Measurements from ENCODE around the gene B3GALNT1.

B3GALNT1 gene, protein sequence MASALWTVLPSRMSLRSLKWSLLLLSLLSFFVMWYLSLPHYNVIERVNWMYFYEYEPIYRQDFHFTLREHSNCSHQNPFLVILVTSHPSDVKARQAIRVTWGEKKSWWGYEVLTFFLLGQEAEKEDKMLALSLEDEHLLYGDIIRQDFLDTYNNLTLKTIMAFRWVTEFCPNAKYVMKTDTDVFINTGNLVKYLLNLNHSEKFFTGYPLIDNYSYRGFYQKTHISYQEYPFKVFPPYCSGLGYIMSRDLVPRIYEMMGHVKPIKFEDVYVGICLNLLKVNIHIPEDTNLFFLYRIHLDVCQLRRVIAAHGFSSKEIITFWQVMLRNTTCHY

DNA sequence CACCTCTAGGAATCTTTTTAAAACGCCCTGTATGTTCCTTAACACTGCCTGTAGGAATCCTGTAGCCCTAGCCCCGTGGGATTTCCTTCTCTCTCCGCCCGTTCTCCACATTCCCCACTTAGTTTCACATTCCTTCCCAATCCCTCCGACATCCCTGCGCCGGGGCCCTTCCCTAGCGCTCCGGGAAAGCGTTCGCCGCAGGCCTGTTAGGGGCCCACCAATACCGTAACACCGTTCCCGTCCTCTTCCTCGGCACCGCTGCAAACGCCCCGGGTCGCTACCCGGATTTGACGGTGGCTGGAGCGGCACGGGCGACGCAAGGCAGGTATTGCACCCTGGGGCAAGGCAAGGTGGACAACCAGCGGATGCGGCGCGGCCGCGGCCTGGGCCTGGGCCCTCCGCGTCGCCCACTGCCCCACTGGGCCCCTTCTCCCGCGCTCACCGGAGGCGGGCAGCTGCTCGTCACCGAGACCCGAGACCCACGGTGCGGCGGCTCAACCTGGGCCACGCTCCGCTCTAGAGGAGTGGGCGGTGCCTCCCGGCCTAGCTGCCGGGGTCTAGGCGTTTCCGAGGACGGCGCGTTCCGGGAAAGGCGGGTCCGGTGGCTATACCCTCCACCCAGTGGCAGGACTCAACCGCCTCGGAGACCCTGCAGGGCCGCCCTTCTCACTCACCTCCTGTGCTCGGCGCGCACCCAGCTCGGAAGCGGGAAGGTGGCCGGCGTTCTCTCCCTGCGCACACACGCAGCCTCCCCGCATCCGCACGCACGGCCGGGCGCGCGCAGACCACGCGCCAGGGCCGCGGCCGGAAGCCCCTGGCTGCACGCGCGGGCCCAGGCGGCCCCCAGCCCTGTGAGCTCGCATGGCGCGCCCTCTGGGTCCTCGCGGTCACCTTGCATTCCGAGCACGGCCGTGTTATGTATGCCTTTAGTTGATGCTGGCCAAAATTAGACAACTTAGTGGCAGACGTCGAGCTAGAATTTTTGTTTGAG, at the start of gene B3GALNT1:
Gene B3GALNT1 (minus strand): TSS at position 789 of the 991 bp plus-strand sequence. CDS start 18,595 bp downstream, outside the sequence.
- no peak for FAIRE-seq
- no peak for DNase-seq (ENCODE audit: low spot score)

DNA sequence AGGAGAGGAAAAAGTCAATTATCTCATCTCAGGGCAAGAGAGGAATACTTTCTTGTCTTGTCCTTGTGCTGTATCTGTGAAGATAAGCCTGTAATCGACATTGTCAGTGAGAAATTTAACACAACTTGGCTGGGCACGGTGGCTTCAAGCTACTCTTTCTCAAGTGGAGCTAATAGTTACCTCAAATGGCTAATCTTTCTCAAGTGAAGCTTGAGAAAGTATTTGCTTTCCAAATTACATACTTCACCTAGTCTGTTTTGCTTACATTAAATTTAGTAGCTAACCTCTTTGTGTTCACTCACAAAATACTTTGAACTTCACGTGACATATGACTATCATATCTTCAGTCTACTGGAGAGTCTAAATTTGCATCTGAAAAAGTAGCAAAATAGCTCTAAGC, 48.3 kb upstream of the B3GALNT1 start:
- DNase-seq (ENCODE audit: low spot score) (no peak), FAIRE-seq (no peak)

DNA sequence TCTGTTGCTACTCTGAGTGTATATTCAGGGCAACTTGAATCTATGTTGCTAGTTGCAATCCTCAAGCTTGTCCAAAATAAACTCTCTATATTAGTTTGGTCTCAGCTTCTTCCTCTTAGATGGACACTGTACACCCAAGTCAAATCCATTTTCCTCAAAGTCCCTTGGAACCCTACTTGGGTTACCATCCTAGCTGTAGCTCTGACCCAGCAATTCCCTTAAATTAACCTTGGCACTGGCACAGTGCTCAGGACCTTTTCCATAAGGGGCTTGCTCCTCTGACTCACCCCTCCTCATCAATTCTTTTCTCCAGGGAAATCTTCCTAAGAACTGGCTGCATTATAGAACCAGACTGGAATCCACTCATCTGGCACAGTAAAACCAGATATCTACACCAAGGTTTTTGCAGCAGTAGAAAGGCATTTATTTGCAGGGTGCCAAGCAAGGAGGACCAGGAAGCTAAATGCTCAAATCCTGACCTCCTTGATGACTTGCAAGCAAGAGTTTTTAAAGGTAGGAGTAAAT, 44.9 kb upstream of the B3GALNT1 start:
- DNase-seq (ENCODE audit: low spot score) = no peak

DNA sequence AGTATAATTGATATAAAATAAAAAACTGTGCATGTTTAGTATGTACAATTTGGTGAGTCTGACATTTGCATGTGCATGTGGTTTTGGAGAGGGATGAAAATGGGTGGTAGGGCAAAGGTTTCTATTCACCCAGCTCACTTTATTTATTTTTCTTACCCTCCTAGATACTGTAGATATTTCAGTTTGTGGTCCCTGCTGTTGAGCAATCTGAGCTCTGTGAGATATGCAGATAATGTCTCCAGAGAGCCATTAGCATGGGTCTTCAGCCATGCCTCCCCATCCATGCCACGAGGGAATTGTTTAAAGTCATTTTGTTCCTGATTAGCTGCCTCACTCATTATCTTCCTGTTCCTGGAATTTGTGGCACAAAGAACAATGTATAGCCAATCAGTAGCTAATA, 44.4 kb upstream of the B3GALNT1 start:
- DNase-seq (ENCODE audit: low spot score) (no peak), FAIRE-seq (no peak)

More for the DNA sequence above, 44.9 kb upstream of the B3GALNT1 start:
- no peak for FAIRE-seq

DNA sequence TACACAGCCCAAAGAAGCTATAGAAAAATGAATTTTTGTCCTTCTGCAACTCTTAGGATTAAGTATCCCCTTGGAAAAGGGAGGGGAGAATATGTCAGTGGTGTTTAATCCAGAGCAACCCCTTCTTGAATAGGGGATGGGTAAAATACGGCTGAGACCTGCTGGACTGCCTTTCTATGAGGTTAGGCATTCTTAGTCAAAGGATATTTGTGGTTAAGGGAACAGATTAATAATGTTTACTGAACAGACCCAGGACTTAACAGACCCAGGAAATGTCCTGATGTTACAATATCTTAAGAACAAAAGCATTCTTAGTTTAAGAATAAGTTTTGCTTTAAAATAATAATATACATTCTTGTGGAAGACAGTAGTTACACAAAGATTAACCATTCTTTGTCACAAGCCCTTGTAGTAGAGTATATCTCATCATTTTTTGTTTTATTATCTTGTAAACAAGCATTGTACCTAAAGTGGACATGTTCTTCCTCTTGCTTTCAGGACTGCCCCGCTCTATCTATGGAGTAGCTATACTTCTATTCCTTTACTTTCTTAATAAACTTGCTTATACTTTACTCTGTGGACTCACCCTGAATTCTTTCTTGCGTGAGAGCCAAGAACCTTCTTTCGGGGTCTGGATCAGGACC, 43.8 kb upstream of the B3GALNT1 start:
- no peak for FAIRE-seq
- DNase-seq (ENCODE audit: low spot score) = no peak

DNA sequence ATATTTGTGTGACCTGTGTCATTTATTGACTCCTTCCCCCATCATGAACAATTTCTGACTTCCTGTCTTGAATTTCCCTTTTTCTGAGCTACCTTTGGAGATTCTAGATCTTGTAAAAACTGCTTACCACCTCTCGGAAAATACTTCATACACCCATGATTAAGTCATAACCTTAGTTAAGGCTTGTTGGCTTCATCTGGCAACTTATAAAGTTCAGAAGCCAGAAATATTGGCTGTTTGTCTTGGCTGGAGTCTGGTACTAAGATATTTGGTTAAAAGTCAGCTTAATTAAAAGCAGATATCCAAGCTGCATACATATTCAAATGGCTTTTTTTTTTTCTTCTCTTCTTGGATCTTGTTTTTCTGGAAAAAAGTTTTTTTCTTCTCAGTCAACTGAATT, 37.3 kb upstream of the B3GALNT1 start:
- DNase-seq (ENCODE audit: low spot score) = no peak
- FAIRE-seq = no peak

DNA sequence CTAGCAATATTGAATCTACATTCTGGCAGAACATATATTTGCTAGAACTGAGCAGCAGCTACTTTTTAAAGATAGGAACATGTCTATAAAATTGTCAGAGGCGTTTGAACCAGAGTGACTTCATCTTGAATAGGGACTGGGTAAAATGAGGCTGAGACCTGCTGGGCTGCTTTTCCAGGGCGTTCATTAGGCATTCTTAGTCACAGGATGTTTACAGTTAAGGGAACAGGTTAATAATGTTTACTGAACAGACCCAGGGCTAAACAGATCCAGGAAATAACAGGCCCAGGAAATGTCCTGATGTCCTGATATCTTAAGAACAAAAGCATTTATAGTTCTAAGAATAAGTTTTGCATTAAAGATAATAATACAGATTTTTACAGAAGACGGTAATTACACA, 34.5 kb upstream of the B3GALNT1 start:
- DNase-seq (ENCODE audit: low spot score) (no peak), FAIRE-seq (no peak)

DNA sequence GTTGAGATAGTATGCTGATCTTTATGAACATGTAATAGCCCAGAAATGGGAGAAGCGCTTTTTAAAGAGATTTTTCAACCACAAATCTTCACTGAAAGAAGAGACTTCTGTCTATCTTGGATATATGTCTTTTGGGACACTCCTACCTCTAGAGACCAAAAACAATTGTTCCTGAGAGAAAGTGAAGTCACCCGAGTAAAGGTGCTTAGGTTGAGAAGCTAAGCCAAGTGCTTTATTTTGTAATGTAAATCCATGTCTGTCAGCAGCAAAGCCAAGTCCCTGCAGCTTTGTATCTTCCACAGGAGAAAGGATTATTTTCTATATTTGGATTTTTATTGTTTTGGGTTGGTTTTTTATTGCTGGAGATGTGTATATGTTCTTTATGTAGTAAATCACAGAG, 32.1 kb upstream of the B3GALNT1 start:
- DNase-seq (ENCODE audit: low spot score) (no peak), FAIRE-seq (no peak)

DNA sequence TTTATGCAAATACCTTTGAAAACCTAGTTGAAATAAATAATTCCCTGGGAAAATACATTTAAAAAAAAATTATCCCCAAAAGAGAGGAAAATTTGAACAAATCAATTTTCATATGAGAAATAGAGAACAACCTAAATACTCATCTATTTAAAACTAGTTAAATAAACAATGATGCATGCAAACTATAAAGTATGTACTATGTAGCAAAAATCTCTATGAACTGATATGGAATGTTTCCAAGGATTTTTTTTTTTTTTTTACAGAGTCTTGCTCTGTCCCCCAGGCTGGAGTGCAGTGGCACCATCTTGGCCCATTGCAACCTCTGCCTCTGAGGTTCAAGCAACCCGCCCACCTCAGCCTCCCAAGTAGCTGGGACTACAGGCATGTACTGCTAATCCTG, 27.2 kb upstream of the B3GALNT1 start:
- FAIRE-seq (no peak), DNase-seq (ENCODE audit: low spot score) (no peak)

DNA sequence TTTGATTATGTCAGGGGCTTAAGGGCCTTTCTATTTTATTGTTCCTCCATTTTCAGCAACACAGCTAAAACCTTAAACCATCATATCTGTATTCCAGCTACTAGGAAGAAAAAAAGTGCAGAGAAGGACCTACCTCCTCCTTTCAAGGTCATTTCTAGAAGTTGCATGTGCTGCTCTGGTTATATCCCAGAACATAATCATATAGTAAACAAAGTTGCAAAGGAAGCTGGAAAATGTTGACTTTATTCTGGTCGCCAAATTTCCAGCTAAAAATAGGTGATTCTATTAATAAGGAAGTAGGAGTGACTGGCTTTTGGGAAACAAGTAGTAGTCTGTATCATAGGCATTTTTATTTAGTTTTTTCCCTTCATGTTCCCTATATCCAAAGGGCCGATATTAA, 21.3 kb upstream of the B3GALNT1 start:
- DNase-seq (ENCODE audit: low spot score) (no peak), FAIRE-seq (no peak)

DNA sequence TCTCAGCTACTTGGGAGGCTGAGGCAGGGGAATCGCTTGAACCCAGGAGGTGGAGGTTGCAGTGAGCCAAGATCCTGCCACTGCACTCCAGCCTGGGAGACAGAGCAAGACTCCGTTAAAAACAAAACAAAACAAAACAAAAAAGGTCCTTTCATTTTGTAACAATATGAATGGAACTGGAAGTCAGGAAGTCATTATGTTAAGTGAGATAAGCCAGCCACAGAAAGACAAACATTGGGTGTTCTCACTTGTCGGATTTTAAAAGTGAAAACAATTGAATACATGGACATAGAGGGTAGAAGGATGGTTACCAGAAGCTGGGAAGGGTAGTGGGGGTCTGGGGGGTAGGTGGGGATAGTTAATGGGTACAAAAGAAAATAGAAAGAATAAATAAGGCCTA, 12.5 kb upstream of the B3GALNT1 start:
- no peak for FAIRE-seq
- no peak for DNase-seq (ENCODE audit: low spot score)

DNA sequence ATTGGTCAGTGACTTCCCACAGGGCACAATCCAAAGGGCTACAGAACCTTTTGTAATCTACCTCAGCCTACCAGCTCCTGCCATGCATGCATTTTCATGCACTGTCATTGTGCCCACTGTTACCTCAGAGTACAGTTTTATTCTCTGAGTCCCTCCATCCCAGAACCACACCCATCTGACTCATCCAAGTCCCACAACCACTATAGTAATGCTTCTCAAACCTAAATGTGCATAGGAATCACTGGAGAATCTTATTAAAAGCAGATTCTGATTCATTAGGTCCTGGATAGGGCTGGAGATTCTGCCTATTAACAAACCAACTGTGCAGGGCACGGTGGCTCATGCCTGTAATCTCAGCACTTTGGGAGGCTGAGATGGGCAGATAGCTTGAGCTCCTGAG, 3.7 kb upstream of the B3GALNT1 start:
- DNase-seq (ENCODE audit: low spot score) = peak; percentile 31

DNA sequence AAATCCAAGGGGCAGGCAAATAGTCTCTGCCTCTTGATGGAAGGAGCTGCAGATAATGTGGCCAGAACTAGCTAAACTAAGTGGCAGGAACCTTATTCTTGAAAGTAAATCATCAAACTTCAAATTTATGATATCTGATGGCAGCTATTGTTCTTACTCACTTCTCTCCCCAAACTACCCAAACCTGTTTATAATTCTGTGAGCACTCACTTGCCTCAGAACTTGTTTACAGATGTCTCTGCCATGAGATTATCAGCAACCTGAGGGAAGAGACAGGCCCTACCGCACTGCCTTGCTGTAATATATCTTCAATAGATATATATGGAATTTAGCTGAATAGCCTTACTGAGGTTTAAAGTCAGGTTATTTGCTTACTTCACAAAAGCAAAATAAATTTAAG, 2.2 kb upstream of the B3GALNT1 start:
- no peak for DNase-seq (ENCODE audit: low spot score)
- no peak for FAIRE-seq

More for the DNA sequence above, 3.7 kb upstream of the B3GALNT1 start:
- no peak for FAIRE-seq

DNA sequence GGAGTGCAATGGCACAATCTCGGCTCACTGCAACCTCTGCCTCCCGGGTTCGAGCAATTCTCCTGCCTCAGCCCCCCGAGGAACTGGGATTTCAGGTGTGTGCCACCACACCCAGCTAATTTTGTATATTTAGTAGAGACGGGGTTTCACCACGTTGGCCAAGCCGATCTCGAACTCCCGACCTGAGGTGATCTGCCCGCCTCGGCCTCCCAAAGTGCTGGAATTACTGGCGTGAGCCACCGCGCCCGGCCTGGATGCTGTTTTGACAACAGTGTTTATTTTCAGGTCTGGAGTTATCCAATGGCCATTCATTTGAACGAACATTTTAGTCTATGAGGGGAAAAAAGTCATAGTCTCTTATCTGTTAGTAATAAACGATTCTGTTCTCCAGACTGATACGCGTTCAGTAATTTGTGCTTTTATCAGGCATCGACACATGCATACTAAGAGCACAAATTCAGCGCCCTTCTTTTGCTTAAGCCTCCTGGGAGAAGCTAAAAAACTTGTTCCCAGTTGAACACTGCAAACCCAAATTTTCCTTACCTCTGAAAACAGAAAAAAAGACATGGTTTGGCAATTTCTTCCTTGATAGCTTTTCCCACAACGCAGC, 1.3 kb downstream of the B3GALNT1 start:
- no peak for DNase-seq (ENCODE audit: low spot score)
- FAIRE-seq = no peak

DNA sequence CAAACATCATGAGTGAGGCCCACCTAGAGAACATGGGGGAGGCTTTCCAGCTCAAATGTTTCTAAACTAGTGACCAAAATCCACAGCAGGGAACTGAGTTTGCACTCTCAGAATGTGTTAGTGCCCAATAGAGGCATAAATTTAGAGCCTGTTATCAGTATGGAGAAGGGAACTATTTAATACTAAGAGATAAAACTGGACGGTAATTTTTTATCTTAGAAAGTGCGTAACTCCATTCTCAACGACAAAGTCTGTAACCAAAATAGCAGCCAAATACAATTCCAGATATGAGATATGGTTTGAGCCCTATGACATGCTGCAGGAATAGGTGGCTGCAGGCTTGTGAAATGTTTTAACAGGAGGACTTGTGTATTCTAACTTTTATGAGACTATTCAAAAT, 3.5 kb downstream of the B3GALNT1 start:
- DNase-seq (ENCODE audit: low spot score) = no peak
- FAIRE-seq = no peak

DNA sequence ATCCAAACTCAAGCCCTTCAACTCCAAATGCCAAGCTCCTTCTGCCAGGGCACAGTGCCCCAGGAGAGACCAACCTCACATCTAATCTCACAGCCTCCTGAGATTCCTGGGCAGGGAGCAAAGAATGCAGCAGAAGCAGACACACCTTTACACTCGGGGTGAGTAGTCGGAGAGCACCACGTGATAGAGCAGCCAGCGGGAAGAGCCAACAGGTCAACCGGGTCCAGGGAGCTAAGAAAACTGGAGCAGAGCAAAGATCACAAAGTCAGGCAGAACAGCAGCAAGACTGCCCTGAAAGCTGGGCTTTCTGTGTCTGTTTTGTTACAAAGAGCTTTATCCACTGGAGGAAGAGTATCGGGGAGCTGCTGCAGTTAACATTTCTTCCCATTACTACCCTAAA, 4.2 kb downstream of the B3GALNT1 start:
- FAIRE-seq (no peak), DNase-seq (ENCODE audit: low spot score) (no peak)

DNA sequence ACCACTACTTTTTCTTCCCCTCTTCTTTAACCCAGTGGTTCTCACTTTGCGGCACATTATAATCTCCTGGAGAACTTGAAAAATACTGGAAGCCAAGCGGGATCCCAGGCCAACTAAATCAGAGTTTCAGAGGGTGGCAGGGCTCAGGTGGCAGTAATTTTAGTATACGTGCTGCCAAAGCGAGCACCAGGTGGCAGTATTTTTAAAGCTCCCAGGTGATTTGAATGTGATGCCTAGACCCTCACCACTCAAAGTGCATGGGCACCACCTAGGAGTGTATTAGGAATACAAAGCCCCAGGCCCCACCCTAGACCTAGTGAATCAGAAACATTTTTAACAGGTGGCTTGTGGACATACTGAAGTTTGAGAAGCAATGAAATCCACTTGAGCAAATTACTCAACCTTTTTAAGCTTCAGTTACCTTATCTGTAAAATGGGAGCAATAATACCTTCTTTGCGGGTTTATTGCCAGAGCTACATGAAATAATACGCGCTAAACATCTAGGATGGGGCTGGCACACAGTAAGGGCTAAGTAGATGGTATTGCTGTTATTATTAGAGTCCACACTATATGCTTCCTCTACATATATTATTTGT, 8.3 kb downstream of the B3GALNT1 start:
- no peak for DNase-seq (ENCODE audit: low spot score)

DNA sequence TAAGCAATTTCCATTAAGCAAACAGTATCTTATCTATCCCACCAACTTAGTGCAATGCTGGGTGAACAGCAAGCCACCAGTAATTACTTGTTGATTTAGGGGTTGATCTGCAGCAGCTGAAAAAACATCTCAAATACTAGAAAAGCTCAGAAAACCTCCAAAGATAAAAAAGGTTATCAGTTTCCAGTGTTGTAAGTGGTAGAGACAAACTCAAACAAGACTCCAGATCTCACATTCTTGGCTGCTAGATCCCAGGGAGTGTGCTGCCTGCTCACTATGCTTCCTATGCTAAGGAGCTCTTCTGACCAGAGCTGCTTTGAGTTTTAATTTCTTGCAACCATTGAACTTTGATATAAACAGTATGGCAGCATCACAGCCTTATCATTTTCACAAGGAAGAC, 11.3 kb downstream of the B3GALNT1 start:
- no peak for FAIRE-seq
- no peak for DNase-seq (ENCODE audit: low spot score)

More for the DNA sequence above, 8.3 kb downstream of the B3GALNT1 start:
- no peak for FAIRE-seq

DNA sequence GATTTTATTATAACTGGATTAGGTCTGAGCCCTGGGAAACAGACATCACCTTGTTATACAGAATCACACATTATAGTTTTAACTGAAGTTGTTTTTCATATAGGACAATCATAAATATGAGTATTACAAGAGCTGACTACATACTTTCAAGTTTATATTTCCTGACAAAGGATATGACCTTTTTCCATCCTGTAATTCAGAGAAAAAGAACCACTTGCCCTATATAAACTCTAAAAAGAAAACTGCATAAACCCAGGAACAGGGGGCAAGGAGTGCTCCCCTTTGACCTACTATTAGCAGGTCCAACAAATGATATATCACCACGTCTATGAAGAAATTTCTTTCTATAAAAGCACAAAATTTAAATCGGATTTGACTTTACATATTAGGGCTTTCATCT, 20.9 kb downstream of the B3GALNT1 start:
- no peak for FAIRE-seq

DNA sequence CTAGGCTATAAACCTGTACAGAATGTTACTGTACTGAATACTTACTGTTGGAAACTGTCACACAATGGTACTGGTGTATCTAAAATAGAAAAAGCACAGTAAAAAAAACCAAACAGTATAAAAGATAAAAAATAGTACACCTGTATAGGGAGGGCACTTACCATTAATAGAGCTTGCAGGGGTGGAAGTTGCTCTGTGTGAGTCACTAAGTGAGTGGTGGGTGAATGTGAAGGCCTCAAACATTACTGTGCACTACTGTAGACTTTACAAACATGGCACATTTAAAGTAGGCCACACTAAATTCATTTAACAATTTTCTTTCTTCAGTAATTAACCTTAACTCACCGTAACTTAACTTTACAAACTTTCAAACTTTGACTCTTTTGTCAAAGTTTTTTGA, 22.0 kb downstream of the B3GALNT1 start:
- FAIRE-seq = no peak
- no peak for DNase-seq (ENCODE audit: low spot score)

More for the DNA sequence above, 20.9 kb downstream of the B3GALNT1 start:
- no peak for DNase-seq (ENCODE audit: low spot score)

DNA sequence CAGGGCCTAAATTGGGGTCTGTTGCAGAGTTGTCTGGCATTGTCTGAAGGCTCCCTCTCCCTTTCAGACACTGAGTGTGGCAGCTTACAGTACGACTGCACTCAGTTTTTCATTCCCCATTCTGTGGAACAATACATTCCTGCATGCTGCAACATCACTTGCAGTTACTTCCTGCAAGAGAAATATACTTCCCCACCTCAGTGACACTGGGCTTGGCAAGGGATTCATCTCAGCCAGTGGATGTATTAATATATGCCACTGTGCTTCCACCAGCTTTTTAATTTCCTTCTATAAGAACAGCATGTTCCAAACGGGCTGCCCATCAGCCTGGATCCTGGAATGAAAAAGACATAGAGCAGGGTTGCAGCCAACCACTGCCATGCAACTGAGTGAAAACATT, 23.1 kb downstream of the B3GALNT1 start:
- FAIRE-seq = no peak
- DNase-seq (ENCODE audit: low spot score) = no peak
